Neural cell (in vitro differentiated cells): ENCODE measurements around the gene BTN1A1. TPM values are rescaled to one million over a fixed set of nuclear protein-coding genes. Genes with fewer than 3 reads are reported as not detected.

Experiments
- H2AFZ ChIP-seq: fragments of 200-600, 300-800 bp; sonication (generic), shearing (Covaris generic); 2 replicates; pipeline ENCODE4 v1.6.0; 2014; ENCODE audit warnings: low read depth, mild to moderate bottlenecking, antibody characterized with exemption, low read length, moderate library complexity
- H3F3A ChIP-seq: fragments of 200-600 bp; shearing (Covaris generic); 2 replicates; pipeline ENCODE4 v1.6.1; 2016; ENCODE audit warnings: mild to moderate bottlenecking, moderate library complexity, mixed read lengths, antibody characterized with exemption, low read length; ENCODE audit not compliant: insufficient read depth, poor library complexity, severe bottlenecking
- H3K27ac ChIP-seq: fragments of 200-600, 300-800 bp; sonication (generic), shearing (Covaris generic); 2 replicates; pipeline ENCODE4 v1.5.1; 2014; ENCODE audit warnings: mild to moderate bottlenecking, low read length, moderate library complexity
- H3K27me3 ChIP-seq: fragments of 300-800, 200-600 bp; sonication (generic), shearing (Covaris generic); 2 replicates; pipeline ENCODE4 v1.6.0; 2014; ENCODE audit warnings: mild to moderate bottlenecking, low read depth, low read length, moderate library complexity; ENCODE audit not compliant: insufficient read depth
- H3K36me3 ChIP-seq: fragments of 300-800, 200-600 bp; sonication (generic), shearing (Covaris generic); 2 replicates; pipeline ENCODE4 v1.5.1; 2014; ENCODE audit warnings: mild to moderate bottlenecking, antibody characterized with exemption, low read length, moderate library complexity; ENCODE audit not compliant: insufficient read depth
- H3K4me2 ChIP-seq: fragments of 300-800, 200-600 bp; sonication (generic), shearing (Covaris generic); 2 replicates; pipeline ENCODE4 v1.6.0; 2014; ENCODE audit warnings: mild to moderate bottlenecking, low read length
- H3K4me3 ChIP-seq: fragments of 300-800, 200-600 bp; sonication (generic), shearing (Covaris generic); 2 replicates; pipeline ENCODE4 v1.5.1; 2014; ENCODE audit warnings: mild to moderate bottlenecking, low read length, moderate library complexity
- H3K79me2 ChIP-seq: fragments of 200-600 bp; shearing (Covaris generic); replicated peaks from 2 replicates; pipeline ENCODE4 v1.6.0; 2014; ENCODE audit warnings: mild to moderate bottlenecking, low read length, moderate library complexity; ENCODE audit not compliant: insufficient read depth
- H3K9ac ChIP-seq: fragments of 300-800, 200-600 bp; sonication (generic), shearing (Covaris generic); 2 replicates; pipeline ENCODE4 v1.6.1; 2016; ENCODE audit warnings: mild to moderate bottlenecking, low read length, mixed read lengths
- H3K9me2 ChIP-seq: fragments of 200-600 bp; shearing (Covaris generic); 2 replicates; pipeline ENCODE4 v1.6.1; 2016; ENCODE audit warnings: mild to moderate bottlenecking, low read length, mixed read lengths; ENCODE audit not compliant: insufficient read depth
- H3K9me3 ChIP-seq: fragments of 200-600, 300-800 bp; sonication (generic), shearing (Covaris generic); 2 replicates; pipeline ENCODE4 v1.6.1; 2016; ENCODE audit warnings: mild to moderate bottlenecking, mixed run types, low read length, moderate library complexity, mixed read lengths
- H4K20me1 ChIP-seq: fragments of 200-600 bp; shearing (Covaris generic); 2 replicates; pipeline ENCODE4 v1.6.1; 2016; ENCODE audit warnings: mild to moderate bottlenecking, mixed run types; ENCODE audit not compliant: insufficient read depth
- EP300 ChIP-seq: fragments of 450-650 bp; conservative IDR thresholded peaks from 2 replicates; pipeline ENCODE4 v1.6.1; 2014; ENCODE audit warnings: antibody characterized with exemption, mild to moderate bottlenecking, moderate library complexity; ENCODE audit not compliant: poor library complexity, severe bottlenecking
- EZH2 ChIP-seq: fragments of 200-600, 300-800 bp; shearing (Covaris generic), sonication (generic); IDR thresholded peaks from 2 replicates; pipeline ENCODE4 v1.6.1; 2014; ENCODE audit warnings: antibody characterized with exemption, low read length, borderline replicate concordance, mild to moderate bottlenecking; ENCODE audit not compliant: insufficient read depth, poor library complexity, severe bottlenecking
- MXI1 ChIP-seq: fragments of 450-650 bp; conservative IDR thresholded peaks from 2 replicates; pipeline ENCODE4 v1.6.1; 2014; ENCODE audit warnings: antibody characterized with exemption, mild to moderate bottlenecking; ENCODE audit not compliant: poor library complexity, severe bottlenecking
- POLR2AphosphoS5 ChIP-seq: IDR thresholded peaks from 2 replicates; pipeline ENCODE4 v1.6.1; 2012
- RAD21 ChIP-seq: fragments of 450-650 bp; conservative IDR thresholded peaks from 2 replicates; pipeline ENCODE4 v1.6.1; 2014; ENCODE audit warnings: antibody characterized with exemption, mild to moderate bottlenecking, moderate library complexity
- SMC3 ChIP-seq: fragments of 450-650 bp; conservative IDR thresholded peaks from 2 replicates; pipeline ENCODE4 v1.6.1; 2014; ENCODE audit warnings: antibody characterized with exemption, mild to moderate bottlenecking, moderate library complexity; ENCODE audit not compliant: poor library complexity
- TAF1 ChIP-seq: IDR thresholded peaks from 2 replicates; pipeline ENCODE4 v1.6.1; 2012; ENCODE audit warnings: low read depth
- polyA plus RNA-seq: library from polyadenylated mRNA; depleted of rRNA; stranded (reverse); fragments of >200 nt; gene quantifications from 2 replicates; pipeline ENCODE4 v1.2.3, GENCODE V29; 2014
- TF ChIP-seq, protein P1 (sequence below): IDR thresholded peaks from 2 replicates; pipeline ENCODE4 v1.6.1; 2012; ENCODE audit warnings: borderline replicate concordance
- TF ChIP-seq, protein P2 (sequence below): fragments of 450-650 bp; IDR thresholded peaks from 2 replicates; pipeline ENCODE4 v1.5.1; 2014; ENCODE audit warnings: antibody characterized with exemption, mild to moderate bottlenecking, moderate library complexity; ENCODE audit not compliant: poor library complexity, severe bottlenecking

The BTN1A1 gene
- polyA plus RNA-seq, 1 donor from 2014 or later, result not detected

DNA sequence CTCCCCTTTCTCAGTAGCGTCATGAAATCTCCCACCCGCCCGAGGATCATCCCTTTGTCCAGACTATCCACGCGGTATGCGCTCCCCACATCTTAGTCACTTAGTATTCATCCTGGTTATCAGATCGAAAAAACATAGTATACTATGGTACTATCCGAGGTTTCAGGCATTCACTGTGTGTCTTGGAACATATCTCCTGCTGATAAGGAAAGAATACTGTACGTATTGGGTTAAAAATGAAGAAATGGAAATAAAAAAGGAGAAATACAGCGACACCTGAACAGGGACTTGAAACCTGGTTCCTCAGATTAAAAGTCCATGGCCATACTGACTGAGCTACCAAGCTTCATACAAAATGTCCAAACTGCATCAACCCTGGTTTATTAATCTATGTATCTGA is 52.1 kb downstream of the BTN1A1 start:
- Histone ChIP-seq H3K36me3 (no peaks in the 10 kb centered on the region), H4K20me1 (no peaks in the 10 kb centered on the region), H3K9ac (no peak overlapping the region), H3K27me3 (no peaks in the 10 kb centered on the region), H3K4me2 (no peak overlapping the region), H3K27ac (no peak overlapping the region), H3K79me2 (no peaks in the 10 kb centered on the region), H2AFZ (no peak overlapping the region), H3K9me2 (no peaks in the 10 kb centered on the region), H3K4me3 (peak overlapping the region; percentile 70), H3F3A (peaks cover 4% of the 10 kb centered on the region), H3K9me3 (no peaks in the 10 kb centered on the region)
- TF ChIP-seq TAF1 (no peak), EZH2 (no peak), MXI1 (no peak), EP300 (no peak), SMC3 (no peak), POLR2AphosphoS5 (no peak), RAD21 (no peak)
- TF ChIP-seq, protein P1, sequence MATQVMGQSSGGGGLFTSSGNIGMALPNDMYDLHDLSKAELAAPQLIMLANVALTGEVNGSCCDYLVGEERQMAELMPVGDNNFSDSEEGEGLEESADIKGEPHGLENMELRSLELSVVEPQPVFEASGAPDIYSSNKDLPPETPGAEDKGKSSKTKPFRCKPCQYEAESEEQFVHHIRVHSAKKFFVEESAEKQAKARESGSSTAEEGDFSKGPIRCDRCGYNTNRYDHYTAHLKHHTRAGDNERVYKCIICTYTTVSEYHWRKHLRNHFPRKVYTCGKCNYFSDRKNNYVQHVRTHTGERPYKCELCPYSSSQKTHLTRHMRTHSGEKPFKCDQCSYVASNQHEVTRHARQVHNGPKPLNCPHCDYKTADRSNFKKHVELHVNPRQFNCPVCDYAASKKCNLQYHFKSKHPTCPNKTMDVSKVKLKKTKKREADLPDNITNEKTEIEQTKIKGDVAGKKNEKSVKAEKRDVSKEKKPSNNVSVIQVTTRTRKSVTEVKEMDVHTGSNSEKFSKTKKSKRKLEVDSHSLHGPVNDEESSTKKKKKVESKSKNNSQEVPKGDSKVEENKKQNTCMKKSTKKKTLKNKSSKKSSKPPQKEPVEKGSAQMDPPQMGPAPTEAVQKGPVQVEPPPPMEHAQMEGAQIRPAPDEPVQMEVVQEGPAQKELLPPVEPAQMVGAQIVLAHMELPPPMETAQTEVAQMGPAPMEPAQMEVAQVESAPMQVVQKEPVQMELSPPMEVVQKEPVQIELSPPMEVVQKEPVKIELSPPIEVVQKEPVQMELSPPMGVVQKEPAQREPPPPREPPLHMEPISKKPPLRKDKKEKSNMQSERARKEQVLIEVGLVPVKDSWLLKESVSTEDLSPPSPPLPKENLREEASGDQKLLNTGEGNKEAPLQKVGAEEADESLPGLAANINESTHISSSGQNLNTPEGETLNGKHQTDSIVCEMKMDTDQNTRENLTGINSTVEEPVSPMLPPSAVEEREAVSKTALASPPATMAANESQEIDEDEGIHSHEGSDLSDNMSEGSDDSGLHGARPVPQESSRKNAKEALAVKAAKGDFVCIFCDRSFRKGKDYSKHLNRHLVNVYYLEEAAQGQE, result no peak
- TF ChIP-seq, protein P2, sequence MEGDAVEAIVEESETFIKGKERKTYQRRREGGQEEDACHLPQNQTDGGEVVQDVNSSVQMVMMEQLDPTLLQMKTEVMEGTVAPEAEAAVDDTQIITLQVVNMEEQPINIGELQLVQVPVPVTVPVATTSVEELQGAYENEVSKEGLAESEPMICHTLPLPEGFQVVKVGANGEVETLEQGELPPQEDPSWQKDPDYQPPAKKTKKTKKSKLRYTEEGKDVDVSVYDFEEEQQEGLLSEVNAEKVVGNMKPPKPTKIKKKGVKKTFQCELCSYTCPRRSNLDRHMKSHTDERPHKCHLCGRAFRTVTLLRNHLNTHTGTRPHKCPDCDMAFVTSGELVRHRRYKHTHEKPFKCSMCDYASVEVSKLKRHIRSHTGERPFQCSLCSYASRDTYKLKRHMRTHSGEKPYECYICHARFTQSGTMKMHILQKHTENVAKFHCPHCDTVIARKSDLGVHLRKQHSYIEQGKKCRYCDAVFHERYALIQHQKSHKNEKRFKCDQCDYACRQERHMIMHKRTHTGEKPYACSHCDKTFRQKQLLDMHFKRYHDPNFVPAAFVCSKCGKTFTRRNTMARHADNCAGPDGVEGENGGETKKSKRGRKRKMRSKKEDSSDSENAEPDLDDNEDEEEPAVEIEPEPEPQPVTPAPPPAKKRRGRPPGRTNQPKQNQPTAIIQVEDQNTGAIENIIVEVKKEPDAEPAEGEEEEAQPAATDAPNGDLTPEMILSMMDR, result no peak

DNA sequence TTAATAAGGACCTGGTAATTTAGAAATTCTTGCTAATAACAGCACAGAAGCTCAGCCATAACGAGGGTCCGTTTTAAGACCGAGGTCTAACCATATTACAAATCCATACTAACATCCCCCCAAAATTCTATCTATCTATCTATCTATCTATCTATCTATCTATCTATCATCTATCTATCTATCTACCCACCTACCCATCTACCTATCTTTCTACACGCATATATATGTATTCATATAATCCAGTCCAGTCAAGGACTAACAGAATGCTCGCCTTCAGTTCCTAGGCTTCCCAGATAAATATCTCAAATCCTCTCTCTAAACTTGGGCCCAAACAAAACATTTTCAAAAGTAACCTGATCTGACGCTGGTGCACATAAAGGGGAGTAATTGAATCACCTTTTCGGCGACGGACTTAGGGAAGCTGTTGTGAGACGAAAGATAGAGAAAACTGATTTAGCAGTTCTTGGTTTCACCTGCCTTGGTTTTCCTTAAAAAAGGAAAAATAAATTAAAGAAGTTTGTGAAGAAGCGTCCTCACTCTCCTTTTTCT is 52.6 kb downstream of the BTN1A1 start:
- Histone ChIP-seq H3K4me2 (peak overlapping the region; percentile 72), H2AFZ (peak overlapping the region; percentile 34), H3K9me3 (no peaks in the 10 kb centered on the region), H3F3A (peaks cover 4% of the 10 kb centered on the region), H3K27me3 (no peaks in the 10 kb centered on the region), H3K36me3 (no peaks in the 10 kb centered on the region), H3K27ac (no peak overlapping the region), H3K4me3 (peak overlapping the region; percentile 70), H3K9me2 (no peaks in the 10 kb centered on the region), H4K20me1 (no peaks in the 10 kb centered on the region), H3K9ac (peak overlapping the region; percentile 36), H3K79me2 (no peaks in the 10 kb centered on the region)
- no peak for TF ChIP-seq EP300
- TF ChIP-seq RAD21, result no peak
- TF ChIP-seq, protein P1, result no peak
- TF ChIP-seq, protein P2, result no peak
